Hair follicular keratinocyte (primary cell): ENCODE results near the gene PPP3CA. TPM values are rescaled to one million over a fixed set of nuclear protein-coding genes. Genes with fewer than 3 reads are reported as not detected.

ENCODE experiments used
- total RNA-seq: library from RNA; depleted of rRNA; stranded (reverse); fragments of >200 nt; gene quantifications from 2 replicates; pipeline ENCODE4 v1.2.3, GENCODE V29; 2015

The PPP3CA gene
- 28.4 and 34.8 TPM in 2 replicates for total RNA-seq

DNA sequence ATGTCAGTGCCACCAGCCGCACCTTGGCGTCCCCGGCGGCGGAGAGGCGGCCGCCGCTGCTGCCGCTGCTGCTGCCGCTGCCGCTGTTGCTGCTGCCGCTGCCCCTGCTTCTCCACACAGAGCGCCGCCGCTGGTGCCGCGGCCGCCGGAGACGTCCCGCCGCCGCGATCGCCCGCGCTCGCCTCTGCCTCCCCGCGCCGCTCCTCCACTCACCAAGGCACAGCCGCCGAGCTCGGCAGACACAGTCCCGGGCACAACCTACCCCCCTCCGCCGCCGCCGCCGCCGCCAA is at the start of gene PPP3CA:
Gene PPP3CA (minus strand): TSS at position 260 of the 290 bp plus-strand sequence.

